ENCODE measurements around the gene ATP11A. TPM values are rescaled to one million over a fixed set of nuclear protein-coding genes. Genes with fewer than 3 reads are reported as not detected.
A peak's percentile ranks its signal among the peaks of the same experiment; 100 is the strongest.

The ATP11A gene
- total RNA-seq, 1 donor from 2014 or later: 377 TPM

- ATAC-seq (peak; percentile 94), DNase-seq (peak; percentile 86)
- Histone ChIP-seq H3K4me1 (peaks cover 51% of the 10 kb centered on the region), H3K27ac (peak overlapping the region; percentile 82), H3K9me3 (no peaks in the 10 kb centered on the region), H3K36me3 (peaks cover 3% of the 10 kb centered on the region), H3K27me3 (no peaks in the 10 kb centered on the region), H3K4me3 (peak overlapping the region; percentile 9)
- intact Hi-C loops (cut with DNase I): no loop called here
- peak; percentile 25 for TF ChIP-seq CTCF (IDR thresholded peaks at IDR 0.05)
Observed at GRCh38 chr13:112711528-112712265, 21.9 kb downstream of the ATP11A start.

GRCh38 chr13:112712451-112713207, 22.8 kb downstream of the ATP11A start:
- Histone ChIP-seq H3K27me3 (no peaks in the 10 kb centered on the region), H3K4me3 (no peak overlapping the region), H3K4me1 (peaks cover 52% of the 10 kb centered on the region), H3K36me3 (peaks cover 1% of the 10 kb centered on the region), H3K27ac (peak overlapping the region; percentile 82), H3K9me3 (no peaks in the 10 kb centered on the region)
- intact Hi-C loops (cut with DNase I): no loop called here
- TF ChIP-seq CTCF (IDR thresholded peaks at IDR 0.05): no peak
- DNase-seq (no peak), ATAC-seq (no peak)

- TF ChIP-seq CTCF (IDR thresholded peaks at IDR 0.05): no peak
- H3K9me3 ChIP-seq: no peaks in the 10 kb centered on the region
- H3K27me3 ChIP-seq: no peaks in the 10 kb centered on the region
- H3K27ac ChIP-seq: peak overlapping the region; percentile 30
- no peaks in the 10 kb centered on the region for H3K36me3 ChIP-seq
- peak; percentile 37 for DNase-seq
- no peak for ATAC-seq
- intact Hi-C loops (cut with DNase I): no loop called here
- no peak overlapping the region for H3K4me3 ChIP-seq
- peaks cover 52% of the 10 kb centered on the region for H3K4me1 ChIP-seq
Observed at GRCh38 chr13:112713517-112714253, 23.8 kb downstream of the ATP11A start.

GRCh38 chr13:112714376-112715174, 24.7 kb downstream of the ATP11A start:
- intact Hi-C loops (cut with DNase I): no loop called here
- no peaks in the 10 kb centered on the region for H3K36me3 ChIP-seq
- peak overlapping the region; percentile 24 for H3K27ac ChIP-seq
- no peaks in the 10 kb centered on the region for H3K9me3 ChIP-seq
- ATAC-seq (no peak), DNase-seq (peak; percentile 58)
- no peaks in the 10 kb centered on the region for H3K27me3 ChIP-seq
- TF ChIP-seq CTCF (IDR thresholded peaks at IDR 0.05): no peak
- peaks cover 52% of the 10 kb centered on the region for H3K4me1 ChIP-seq
- no peak overlapping the region for H3K4me3 ChIP-seq

- Histone ChIP-seq H3K27ac (no peak overlapping the region), H3K4me1 (peaks cover 47% of the 10 kb centered on the region), H3K27me3 (no peaks in the 10 kb centered on the region), H3K9me3 (no peaks in the 10 kb centered on the region), H3K4me3 (no peak overlapping the region), H3K36me3 (no peaks in the 10 kb centered on the region)
- TF ChIP-seq CTCF (IDR thresholded peaks at IDR 0.05): no peak
- intact Hi-C loops (cut with DNase I): no loop called here
- DNase-seq (no peak), ATAC-seq (no peak)
Observed at GRCh38 chr13:112715210-112715609, 25.4 kb downstream of the ATP11A start.

Data from upper lobe of right lung (tissue), 1 donor.